Astrocyte of the spinal cord (primary cell): ENCODE measurements around the gene ENTPD8.
A peak's percentile ranks its signal among the peaks of the same experiment; 100 is the strongest.

Experiments used
- DNase-seq: peaks from one replicate; pipeline ENCODE4 v3.0.0; 2011; ENCODE audit warnings: low read depth, low spot score
- H3K4me3 ChIP-seq: 2 replicates; pipeline ENCODE4 v1.5.1; 2011; ENCODE audit warnings: low read depth, mild to moderate bottlenecking, low read length, moderate library complexity
- CTCF ChIP-seq: IDR thresholded peaks from 2 replicates; pipeline ENCODE4 v1.5.1; 2012; ENCODE audit warnings: low read depth, mild to moderate bottlenecking, low read length, inconsistent platforms
- in situ Hi-C: cut with HindIII; loops from 2 replicates; pipeline ENCODE4 v1.10.0; 2017; ENCODE audit warnings: low sequenced_read_pairs

ENTPD8 gene

DNA sequence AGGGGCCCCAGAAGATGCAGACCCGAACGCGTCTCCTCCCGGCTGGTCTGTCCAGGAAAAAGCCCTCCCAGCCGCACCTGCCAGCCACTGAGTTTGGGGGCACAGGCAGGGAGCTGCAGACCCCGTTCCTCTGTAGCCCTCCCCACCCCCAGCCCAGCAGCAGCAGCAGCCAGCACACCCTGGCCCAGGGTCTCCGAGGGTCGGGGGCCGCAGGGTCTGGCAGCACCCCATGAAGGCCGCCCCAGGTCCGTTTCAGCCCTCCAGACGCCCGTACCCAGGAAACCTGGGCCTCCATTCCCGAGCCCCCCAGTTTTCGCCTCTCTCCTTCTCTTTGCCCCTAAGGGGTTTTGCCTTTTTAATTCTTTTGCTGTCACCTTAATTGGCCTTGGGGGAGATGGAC is 37.9 kb downstream of the ENTPD8 start:
- H3K4me3 ChIP-seq = no peak overlapping the region
- no peak for DNase-seq
- no peak for TF ChIP-seq CTCF
- in situ Hi-C loops = no loop called here

DNA sequence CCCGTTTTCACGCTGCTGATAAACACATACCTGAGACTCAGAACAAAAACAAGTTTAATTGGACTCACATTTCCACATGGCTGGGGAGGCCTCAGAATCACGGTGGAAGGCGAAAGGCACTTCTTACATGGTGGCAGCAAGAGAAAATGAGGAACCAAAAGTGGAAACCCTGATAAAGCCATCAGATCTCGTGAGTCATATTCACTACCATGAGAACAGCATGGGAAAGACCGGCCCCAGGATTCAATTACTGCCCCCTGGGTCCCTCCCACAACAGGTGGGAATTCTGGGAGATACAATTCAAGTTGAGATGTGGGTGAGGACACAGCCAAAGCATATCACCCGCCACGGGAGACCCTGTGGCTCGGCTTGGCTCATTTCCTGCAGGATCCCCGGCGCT is 38.4 kb downstream of the ENTPD8 start:
- in situ Hi-C loops = no loop called here
- TF ChIP-seq CTCF = no peak
- DNase-seq = no peak
- H3K4me3 ChIP-seq = no peak overlapping the region

DNA sequence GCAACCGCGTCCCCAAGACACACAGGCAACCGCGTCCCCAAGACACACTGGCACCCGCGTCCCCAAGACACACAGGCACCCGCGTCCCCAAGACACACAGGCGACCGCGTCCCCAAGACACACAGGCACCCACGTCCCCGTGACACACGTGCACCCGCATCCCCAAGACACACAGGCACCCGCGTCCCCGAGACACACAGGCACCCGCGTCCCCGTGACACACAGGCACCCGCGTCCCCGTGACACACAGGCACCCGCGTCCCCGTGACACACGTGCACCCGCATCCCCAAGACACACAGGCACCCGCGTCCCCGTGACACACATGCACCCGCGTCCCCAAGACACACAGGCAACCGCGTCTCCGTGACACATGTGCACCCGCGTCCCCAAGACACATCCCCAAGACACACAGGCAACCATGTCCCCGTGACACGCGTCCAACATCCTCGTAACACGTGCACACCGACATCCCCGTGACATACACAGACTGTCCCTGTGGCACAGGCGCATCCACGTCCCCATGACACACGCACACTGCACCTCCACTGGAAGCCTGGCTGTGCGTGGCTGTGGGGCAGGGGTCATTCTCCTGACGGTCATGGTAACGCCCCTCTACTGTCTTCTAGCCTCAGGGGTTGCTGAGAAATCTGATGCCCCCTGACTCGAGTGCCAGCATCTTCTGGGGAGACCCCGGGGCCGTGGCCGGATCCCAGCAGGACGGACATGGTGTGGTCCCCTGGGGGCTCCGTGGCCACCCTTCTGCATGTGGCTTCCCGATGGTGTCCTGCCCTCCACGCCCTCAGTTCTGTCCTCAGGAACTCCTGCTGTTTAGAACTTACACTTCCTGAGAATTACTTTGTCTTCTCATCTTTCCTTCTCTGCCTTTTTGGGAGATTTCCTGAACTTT is 42.3 kb downstream of the ENTPD8 start:
- in situ Hi-C loops = no loop called here
- H3K4me3 ChIP-seq = no peak overlapping the region
- DNase-seq = no peak
- TF ChIP-seq CTCF = no peak

DNA sequence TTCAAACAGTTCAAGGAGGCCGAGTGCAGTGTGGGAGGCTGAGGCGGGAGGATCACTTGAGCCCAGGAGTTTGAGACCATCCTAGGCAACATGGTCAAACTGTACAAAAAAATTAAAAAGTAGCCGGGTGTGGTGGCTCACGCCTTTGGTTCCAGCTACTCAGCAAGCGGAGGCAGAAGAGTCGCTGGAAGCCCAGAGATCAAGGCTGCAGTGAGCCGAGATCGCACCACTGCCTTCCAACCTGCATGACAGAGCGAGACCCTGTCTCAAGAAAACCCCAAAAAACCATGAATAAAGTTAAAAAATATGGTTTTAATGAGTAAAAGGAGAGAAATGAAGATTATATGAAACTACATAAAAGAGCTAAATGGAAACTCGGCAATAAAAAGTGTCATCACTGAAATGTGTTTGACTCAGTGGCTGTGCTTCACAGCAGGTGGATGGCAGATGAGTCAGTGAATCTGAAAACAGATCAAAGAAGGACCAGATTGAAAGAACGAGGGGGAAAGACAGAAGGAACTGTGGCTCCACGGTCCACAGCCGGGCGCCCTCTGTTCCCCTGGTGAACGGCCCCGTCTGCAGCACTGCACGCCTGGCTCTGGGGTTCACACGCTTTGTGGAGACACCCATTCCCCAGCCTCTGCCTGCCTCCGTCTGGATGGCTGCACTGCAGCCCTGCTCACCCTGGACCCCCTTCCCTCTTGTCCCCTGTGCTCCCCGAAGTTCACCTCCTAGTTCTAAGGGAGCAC is 43.3 kb downstream of the ENTPD8 start:
- DNase-seq = no peak
- TF ChIP-seq CTCF = no peak
- no peak overlapping the region for H3K4me3 ChIP-seq
- in situ Hi-C loops = no loop called here

DNA sequence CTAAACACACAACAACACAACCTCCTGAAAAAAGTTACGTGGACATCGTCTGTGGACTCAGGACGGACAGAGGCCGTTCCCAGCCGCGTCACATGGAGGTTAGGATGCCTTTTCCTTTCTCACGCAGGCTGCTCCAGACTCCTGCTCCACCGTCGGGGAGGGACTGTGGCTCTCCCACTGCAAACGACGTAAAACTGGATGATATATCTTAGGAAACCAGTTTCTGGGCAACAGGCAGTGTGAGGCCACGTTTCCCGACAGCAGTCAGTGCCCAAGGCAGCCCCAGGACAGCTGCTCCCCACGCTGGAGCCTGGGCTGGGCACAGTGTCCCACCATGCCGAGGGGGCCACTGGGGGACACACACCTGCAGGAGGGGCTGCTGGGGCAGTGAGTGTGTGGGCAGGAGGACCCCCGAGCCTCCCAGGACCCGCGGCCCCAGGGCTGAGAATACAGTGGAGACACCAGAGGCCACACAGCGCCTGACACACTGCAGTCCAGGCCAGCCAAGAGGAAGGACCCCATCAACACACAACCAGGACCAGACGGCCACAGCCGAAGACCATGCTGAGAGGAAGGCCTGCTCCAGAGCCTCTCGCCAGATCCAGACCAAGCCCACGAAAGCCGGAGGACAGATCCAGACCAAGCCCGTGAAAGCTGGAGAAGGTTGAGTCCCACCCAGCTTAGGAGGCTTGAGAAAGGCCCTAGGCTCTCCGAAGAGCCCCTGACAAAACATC is 44.4 kb downstream of the ENTPD8 start:
- DNase-seq = no peak
- H3K4me3 ChIP-seq = no peak overlapping the region
- in situ Hi-C loops = no loop called here
- TF ChIP-seq CTCF = no peak

DNA sequence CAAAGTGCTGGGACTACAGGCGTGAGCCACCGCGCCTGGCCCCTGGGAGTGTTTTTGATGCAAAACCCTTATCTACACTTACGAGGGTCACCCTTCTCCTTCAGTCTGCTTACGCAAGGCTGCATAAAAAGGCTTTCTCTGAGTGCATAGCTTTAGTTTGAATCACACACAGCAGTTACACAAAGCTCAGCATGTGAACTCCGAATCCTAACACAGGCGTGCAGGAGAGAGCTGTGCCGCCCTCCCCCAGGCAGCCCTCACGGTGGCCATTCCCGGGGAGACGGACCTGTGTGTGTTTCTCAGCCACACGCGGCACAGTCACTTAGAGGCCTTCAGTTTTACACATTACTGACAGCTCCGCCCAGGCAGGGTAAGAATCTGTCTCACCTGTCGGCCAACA is 44.9 kb downstream of the ENTPD8 start:
- DNase-seq = peak; percentile 92
- in situ Hi-C loops = no loop called here
- no peak for TF ChIP-seq CTCF
- H3K4me3 ChIP-seq = no peak overlapping the region
